ENCODE measurements around the gene TMEM255A. TPM values are rescaled to one million over a fixed set of nuclear protein-coding genes. Genes with fewer than 3 reads are reported as not detected.

The TMEM255A gene
- polyA plus RNA-seq, 1 of the 3 experiments (the other 2 are of a cell fraction) = 0.08 TPM

GRCh38 chrX:120294651-120295050, 16.6 kb downstream of the TMEM255A start:
- H3K4me2 ChIP-seq = no peak overlapping the region
- no peaks in the 10 kb centered on the region for H3F3A ChIP-seq (replicated peaks; ENCODE audit: insufficient read depth)
- no peaks in the 10 kb centered on the region for H3K79me2 ChIP-seq (ENCODE audit: insufficient read depth)
- no peaks in the 10 kb centered on the region for H3K9me2 ChIP-seq
- no peak overlapping the region for H2AFZ ChIP-seq (ENCODE audit: low read depth)
- H4K20me1 ChIP-seq (ENCODE audit: insufficient read depth) = no peaks in the 10 kb centered on the region
- ChIA-PET POLR2A (no interaction called here), CTCF (no interaction called here)
- no peak for TF ChIP-seq FOSL2 (IDR thresholded peaks at IDR 0.05; ENCODE audit: borderline replicate concordance, low read depth)
- no peak for TF ChIP-seq USF1 (IDR thresholded peaks at IDR 0.05; ENCODE audit: borderline replicate concordance, low read depth)
- no peak for TF ChIP-seq MAX (IDR thresholded peaks at IDR 0.05; ENCODE audit: low read depth)
- TF ChIP-seq ELF1 (IDR thresholded peaks at IDR 0.05) = no peak
- no peak for DNase-seq
- H3K9ac ChIP-seq = no peak overlapping the region
- no peak overlapping the region for H3K4me3 ChIP-seq (ENCODE audit: low read depth in 2 of 2, low read length in 1 of 2)
- no peaks in the 10 kb centered on the region for H3K9me3 ChIP-seq
- H3K27ac ChIP-seq (ENCODE audit: low read depth in 2 of 2, low read length in 1 of 2) = no peak overlapping the region
- H3K4me1 ChIP-seq (ENCODE audit: control insufficient read depth in 1 of 2, insufficient read depth in 2 of 2, low read depth in 1 of 2, low read length in 1 of 2) = no peaks in the 10 kb centered on the region
- no peaks in the 10 kb centered on the region; the same call in 1 of the 2 replicates for H3K27me3 ChIP-seq (ENCODE audit: insufficient read depth)
- no peaks in the 10 kb centered on the region for H3K36me3 ChIP-seq (replicated peaks in 1 of 2; ENCODE audit: control insufficient read depth in 1 of 2, insufficient read depth in 2 of 2, low read length in 1 of 2)

GRCh38 chrX:120293015-120293414, 18.2 kb downstream of the TMEM255A start:
- H2AFZ ChIP-seq (ENCODE audit: low read depth) = no peak overlapping the region
- H3K27me3 ChIP-seq (ENCODE audit: insufficient read depth) = no peaks in the 10 kb centered on the region; the same call in 1 of the 2 replicates
- no peaks in the 10 kb centered on the region for H3K9me3 ChIP-seq
- no peak overlapping the region for H3K4me3 ChIP-seq (ENCODE audit: low read depth in 2 of 2, low read length in 1 of 2)
- no peaks in the 10 kb centered on the region for H4K20me1 ChIP-seq (ENCODE audit: insufficient read depth)
- H3K79me2 ChIP-seq (ENCODE audit: insufficient read depth) = no peaks in the 10 kb centered on the region
- POLR2A ChIA-PET = no interaction called here
- CTCF ChIA-PET = interaction anchor here (1.1 kb wide), 1 partner anchor 79 kb away, joined by 3 read pairs; no protein-coding TSS in a partner anchor
- WGBS (ENCODE audit: low lambda C conversion rate) = 0% methylated on average over 2 of the region's 2 CpGs
- TF ChIP-seq USF2 (IDR thresholded peaks at IDR 0.05; ENCODE audit: borderline replicate concordance, low read depth, low read length) = no peak
- no peak for TF ChIP-seq POLR2AphosphoS5 (IDR thresholded peaks at IDR 0.05; ENCODE audit: low read depth, low read length)
- no peak for TF ChIP-seq MEF2A (IDR thresholded peaks at IDR 0.05; ENCODE audit: borderline replicate concordance, low read depth)
- TF ChIP-seq EP300 (IDR thresholded peaks at IDR 0.05; ENCODE audit: borderline replicate concordance in 1 of 2, low read depth in 1 of 2, low read length in 1 of 2) = no peak
- no peak for TF ChIP-seq EZH2phosphoT487 (IDR thresholded peaks at IDR 0.05; ENCODE audit: borderline replicate concordance, low read depth)
- TF ChIP-seq NRF1 (IDR thresholded peaks at IDR 0.05; ENCODE audit: low read depth, low read length) = no peak
- no peak for TF ChIP-seq MXI1 (IDR thresholded peaks at IDR 0.05; ENCODE audit: low read depth, low read length)
- no peak for TF ChIP-seq IRF3 (IDR thresholded peaks at IDR 0.05; ENCODE audit: low read depth, low read length)
- TF ChIP-seq FOXM1 (IDR thresholded peaks at IDR 0.05; ENCODE audit: low read depth) = no peak
- TF ChIP-seq GABPA (IDR thresholded peaks at IDR 0.05; ENCODE audit: low read depth) = no peak
- TF ChIP-seq CHD2 (IDR thresholded peaks at IDR 0.05; ENCODE audit: low read length, partially characterized antibody) = no peak
- no peak for TF ChIP-seq NFIC (IDR thresholded peaks at IDR 0.05; ENCODE audit: borderline replicate concordance)
- TF ChIP-seq TEAD4 (IDR thresholded peaks at IDR 0.05; ENCODE audit: borderline replicate concordance, insufficient read depth) = no peak
- no peak for TF ChIP-seq REST (IDR thresholded peaks at IDR 0.05; ENCODE audit: low read depth, low read length)
- no peaks in the 10 kb centered on the region for H3F3A ChIP-seq (replicated peaks; ENCODE audit: insufficient read depth)
- H3K4me2 ChIP-seq = no peak overlapping the region
- H3K9me2 ChIP-seq = no peaks in the 10 kb centered on the region
- H3K27ac ChIP-seq (ENCODE audit: low read depth in 2 of 2, low read length in 1 of 2) = no peak overlapping the region
- no peaks in the 10 kb centered on the region for H3K4me1 ChIP-seq (ENCODE audit: control insufficient read depth in 1 of 2, insufficient read depth in 2 of 2, low read depth in 1 of 2, low read length in 1 of 2)
- H3K9ac ChIP-seq = no peak overlapping the region
- no peaks in the 10 kb centered on the region for H3K36me3 ChIP-seq (replicated peaks in 1 of 2; ENCODE audit: control insufficient read depth in 1 of 2, insufficient read depth in 2 of 2, low read length in 1 of 2)
- no peak for DNase-seq
